ENCODE measurements around the gene OAT. TPM values are rescaled to one million over a fixed set of nuclear protein-coding genes. Genes with fewer than 3 reads are reported as not detected.

The OAT gene
- total RNA-seq, 1 donor from 2014 or later: 55.1 TPM

DNA sequence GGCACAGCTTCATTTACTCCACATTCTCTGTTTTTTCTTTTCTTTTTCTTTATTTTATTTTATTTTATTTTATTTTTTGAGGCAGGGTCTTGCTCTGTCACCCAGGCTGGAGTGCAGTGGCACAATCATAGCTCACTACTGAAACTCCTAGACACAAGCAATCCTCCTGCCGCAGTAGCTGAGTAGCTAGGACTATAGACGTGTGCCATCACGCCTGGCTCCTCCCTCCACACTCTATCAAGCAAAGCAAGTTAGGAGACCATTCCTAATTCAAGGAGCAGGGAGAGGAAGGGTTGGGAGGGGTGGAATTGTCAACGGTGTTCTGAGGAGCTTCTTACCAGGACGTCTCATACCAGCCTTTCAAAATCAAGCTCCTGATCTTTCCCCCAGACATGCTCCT, 52.4 kb downstream of the OAT start:
- Mint-ChIP-seq H3K9me3 (no peaks in the 10 kb centered on the region), H3K36me3 (no peaks in the 10 kb centered on the region), H3K4me1 (peaks cover 7% of the 10 kb centered on the region), H3K4me3 (no peak overlapping the region), H3K27ac (no peak overlapping the region), H3K27me3 (ENCODE audit: low read depth) (peaks cover 11% of the 10 kb centered on the region)
- DNase-seq (ENCODE audit: low spot score in 2 of 2, unreplicated experiment in 2 of 2): no peak
- TF ChIP-seq, protein P1, sequence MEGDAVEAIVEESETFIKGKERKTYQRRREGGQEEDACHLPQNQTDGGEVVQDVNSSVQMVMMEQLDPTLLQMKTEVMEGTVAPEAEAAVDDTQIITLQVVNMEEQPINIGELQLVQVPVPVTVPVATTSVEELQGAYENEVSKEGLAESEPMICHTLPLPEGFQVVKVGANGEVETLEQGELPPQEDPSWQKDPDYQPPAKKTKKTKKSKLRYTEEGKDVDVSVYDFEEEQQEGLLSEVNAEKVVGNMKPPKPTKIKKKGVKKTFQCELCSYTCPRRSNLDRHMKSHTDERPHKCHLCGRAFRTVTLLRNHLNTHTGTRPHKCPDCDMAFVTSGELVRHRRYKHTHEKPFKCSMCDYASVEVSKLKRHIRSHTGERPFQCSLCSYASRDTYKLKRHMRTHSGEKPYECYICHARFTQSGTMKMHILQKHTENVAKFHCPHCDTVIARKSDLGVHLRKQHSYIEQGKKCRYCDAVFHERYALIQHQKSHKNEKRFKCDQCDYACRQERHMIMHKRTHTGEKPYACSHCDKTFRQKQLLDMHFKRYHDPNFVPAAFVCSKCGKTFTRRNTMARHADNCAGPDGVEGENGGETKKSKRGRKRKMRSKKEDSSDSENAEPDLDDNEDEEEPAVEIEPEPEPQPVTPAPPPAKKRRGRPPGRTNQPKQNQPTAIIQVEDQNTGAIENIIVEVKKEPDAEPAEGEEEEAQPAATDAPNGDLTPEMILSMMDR (IDR thresholded peaks at IDR 0.05; ENCODE audit: unreplicated experiment): no peak

DNA sequence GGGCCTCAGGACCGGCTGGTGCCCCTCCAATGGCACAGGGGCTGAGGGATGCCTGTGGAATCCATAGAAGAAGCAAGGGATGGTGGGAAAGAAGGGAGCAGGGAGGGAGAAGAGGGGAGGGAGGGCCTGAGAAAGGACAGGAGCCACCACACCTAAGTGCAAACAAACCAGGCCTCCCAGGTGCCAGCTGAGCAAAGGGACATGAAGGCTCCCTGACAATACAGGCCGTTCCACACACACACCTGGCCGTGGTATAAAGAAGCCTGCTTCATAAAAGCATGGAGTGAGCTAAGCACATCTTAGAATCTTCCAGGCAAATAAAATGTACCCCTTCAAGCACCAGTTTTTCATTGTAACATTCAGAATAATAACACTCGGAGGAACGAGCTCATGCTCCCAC, 54.0 kb downstream of the OAT start:
- Mint-ChIP-seq H3K4me1 (peaks cover 7% of the 10 kb centered on the region), H3K27me3 (ENCODE audit: low read depth) (peaks cover 3% of the 10 kb centered on the region), H3K9me3 (peaks cover 6% of the 10 kb centered on the region), H3K4me3 (no peak overlapping the region), H3K36me3 (peaks cover under 1% of the 10 kb centered on the region), H3K27ac (no peak overlapping the region)
- no peak for DNase-seq (ENCODE audit: low spot score in 2 of 2, unreplicated experiment in 2 of 2)
- TF ChIP-seq, protein P1 (IDR thresholded peaks at IDR 0.05; ENCODE audit: unreplicated experiment): no peak

DNA sequence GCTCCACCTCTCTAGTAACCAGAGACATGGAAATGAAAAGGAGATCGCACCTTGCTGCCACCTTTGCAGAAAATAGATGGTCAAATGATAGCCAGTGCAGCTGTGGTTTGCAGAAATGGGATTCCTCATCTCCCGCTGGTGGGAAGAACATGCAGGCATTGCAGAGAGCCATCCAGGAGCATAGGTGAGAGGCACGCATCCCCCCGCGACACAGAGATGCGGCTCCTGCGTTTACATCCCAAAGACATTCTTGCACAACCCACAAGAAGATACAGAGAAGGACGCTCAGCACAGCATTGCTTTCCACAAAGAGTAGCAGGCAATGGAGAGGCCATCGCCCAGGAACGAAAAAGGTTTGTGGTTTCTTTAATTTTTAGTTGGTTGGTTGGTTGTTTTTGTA, 56.2 kb downstream of the OAT start:
- H3K36me3 Mint-ChIP-seq: peaks cover 3% of the 10 kb centered on the region
- peaks cover 3% of the 10 kb centered on the region for H3K27me3 Mint-ChIP-seq (ENCODE audit: low read depth)
- no peak for DNase-seq (ENCODE audit: low spot score in 2 of 2, unreplicated experiment in 2 of 2)
- H3K4me1 Mint-ChIP-seq: peaks cover 18% of the 10 kb centered on the region
- no peak overlapping the region for H3K27ac Mint-ChIP-seq
- no peak overlapping the region for H3K4me3 Mint-ChIP-seq
- peaks cover 12% of the 10 kb centered on the region for H3K9me3 Mint-ChIP-seq
- TF ChIP-seq, protein P1 (IDR thresholded peaks at IDR 0.05; ENCODE audit: unreplicated experiment): no peak

DNA sequence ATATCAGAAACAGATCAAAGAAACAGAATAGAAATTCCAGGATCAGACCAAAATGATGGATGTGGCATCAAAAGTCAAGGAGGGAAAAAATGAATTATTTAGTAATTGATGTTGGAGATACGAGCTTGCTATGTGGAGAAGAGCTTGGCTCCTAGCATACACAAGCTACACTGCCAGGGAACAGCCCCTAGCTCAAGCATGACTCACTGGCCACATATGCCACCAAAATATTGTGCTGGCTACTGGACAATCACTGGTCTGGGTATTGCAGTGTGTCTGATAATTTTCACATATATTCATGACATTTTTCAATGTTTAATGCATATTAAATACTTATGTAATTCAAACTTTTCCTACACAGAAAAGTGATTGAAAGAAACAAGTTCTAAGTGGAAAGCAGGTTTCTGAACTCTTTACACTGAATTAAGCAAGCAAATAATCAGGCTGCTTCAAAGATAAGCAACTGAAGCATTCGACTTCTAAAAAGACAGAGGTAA, 59.3 kb downstream of the OAT start:
- Mint-ChIP-seq H3K27me3 (ENCODE audit: low read depth) (peaks cover under 1% of the 10 kb centered on the region), H3K9me3 (peaks cover 12% of the 10 kb centered on the region), H3K36me3 (peaks cover 3% of the 10 kb centered on the region), H3K4me1 (peaks cover 37% of the 10 kb centered on the region), H3K4me3 (no peak overlapping the region), H3K27ac (peak overlapping the region; percentile 88)
- DNase-seq (ENCODE audit: low spot score in 2 of 2, unreplicated experiment in 2 of 2): no peak
- TF ChIP-seq, protein P1 (IDR thresholded peaks at IDR 0.05; ENCODE audit: unreplicated experiment): no peak

DNA sequence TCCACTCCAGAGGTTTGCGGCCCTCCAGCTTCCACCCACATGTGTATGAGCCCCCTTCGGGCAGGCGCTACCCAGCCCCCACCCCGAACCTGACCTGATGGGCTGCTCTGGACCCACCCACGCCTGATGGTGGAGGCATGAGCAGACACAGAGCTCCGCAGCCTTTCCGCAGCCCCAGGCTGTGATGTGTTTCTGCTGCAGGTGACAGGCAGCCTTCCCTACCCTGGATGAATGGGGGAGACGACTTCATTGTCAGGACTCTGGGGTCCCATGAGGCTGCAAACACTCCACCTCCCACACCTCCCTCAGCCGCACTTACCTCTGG, 61.2 kb downstream of the OAT start:
- Mint-ChIP-seq H3K27me3 (ENCODE audit: low read depth) (peaks cover 1% of the 10 kb centered on the region), H3K36me3 (peaks cover 3% of the 10 kb centered on the region), H3K27ac (peak overlapping the region; percentile 80), H3K9me3 (peaks cover 12% of the 10 kb centered on the region), H3K4me3 (no peak overlapping the region), H3K4me1 (peaks cover 48% of the 10 kb centered on the region)
- TF ChIP-seq, protein P1 (IDR thresholded peaks at IDR 0.05; ENCODE audit: unreplicated experiment): no peak
- DNase-seq (ENCODE audit: low spot score in 2 of 2, unreplicated experiment in 2 of 2): no peak

Data from mesothelial cell of epicardium (in vitro differentiated cells).